GM18511 (cell line): ENCODE results near the gene PSMD8.

ENCODE experiments used
- ATAC-seq: cut with Tn5 transposase; IDR thresholded peaks from one replicate; pipeline ENCODE4 v1.9.1; 2021; ENCODE audit warnings: mild to moderate bottlenecking, moderate library complexity; ENCODE audit not compliant: unreplicated experiment

Gene PSMD8

GRCh38 chr19:38386971-38387549 lies 12.7 kb downstream of the PSMD8 start:
- ATAC-seq: peak; percentile 23

DNA sequence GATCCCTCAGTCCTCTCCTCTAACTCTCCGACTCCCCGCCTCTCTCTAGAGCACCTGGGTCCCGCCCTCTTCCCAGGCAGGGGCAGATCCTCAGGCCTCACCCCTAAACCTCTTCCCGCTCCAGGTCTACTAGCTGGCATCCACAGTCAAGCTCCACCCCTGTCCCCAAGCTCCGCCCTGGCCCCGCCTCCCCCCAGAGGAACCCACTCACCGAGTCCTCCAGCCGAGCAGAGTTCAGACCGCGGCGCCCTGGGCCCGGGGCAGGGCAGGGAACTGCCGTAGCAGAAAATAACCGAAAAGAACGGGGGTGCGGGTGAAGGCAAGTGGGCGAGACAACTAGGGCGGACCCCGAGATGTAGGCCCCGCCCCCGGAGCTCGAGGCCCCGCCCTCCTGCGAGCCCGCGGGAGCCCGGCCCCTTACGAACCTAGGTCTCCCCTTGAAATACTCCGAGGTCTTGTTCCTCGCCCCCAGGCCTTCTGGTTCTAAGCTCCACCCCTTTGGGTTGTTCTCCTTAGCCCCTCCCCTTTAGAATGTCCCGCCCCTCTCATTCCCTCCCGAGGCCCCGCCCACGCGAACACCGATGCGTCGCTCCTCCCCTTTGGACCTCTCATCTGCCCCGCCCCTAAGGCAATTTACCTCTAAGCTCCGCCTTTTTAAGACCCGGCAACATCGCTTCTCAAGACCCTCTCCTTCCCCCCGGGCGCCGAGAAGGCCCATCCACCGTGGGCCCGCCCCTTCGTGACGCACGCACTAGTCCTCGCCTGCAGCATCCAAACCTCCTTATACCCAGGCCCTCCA lies 13.4 kb downstream of the PSMD8 start, which contains the start of gene GGN:
GGN (minus strand) TSS at position 485 of the 799 bp plus-strand sequence. CDS start 773 bp downstream, outside the sequence.
- ATAC-seq: peak; percentile 52

- ATAC-seq: no peak
These were observed 14.2 kb downstream of the PSMD8 start, which contains the start of gene SPRED3 for GRCh38 chr19:38388349-38389100. SPRED3 (plus strand) TSS chr19:38388697; CDS start chr19:38390303, 1,606 bp downstream.

DNA sequence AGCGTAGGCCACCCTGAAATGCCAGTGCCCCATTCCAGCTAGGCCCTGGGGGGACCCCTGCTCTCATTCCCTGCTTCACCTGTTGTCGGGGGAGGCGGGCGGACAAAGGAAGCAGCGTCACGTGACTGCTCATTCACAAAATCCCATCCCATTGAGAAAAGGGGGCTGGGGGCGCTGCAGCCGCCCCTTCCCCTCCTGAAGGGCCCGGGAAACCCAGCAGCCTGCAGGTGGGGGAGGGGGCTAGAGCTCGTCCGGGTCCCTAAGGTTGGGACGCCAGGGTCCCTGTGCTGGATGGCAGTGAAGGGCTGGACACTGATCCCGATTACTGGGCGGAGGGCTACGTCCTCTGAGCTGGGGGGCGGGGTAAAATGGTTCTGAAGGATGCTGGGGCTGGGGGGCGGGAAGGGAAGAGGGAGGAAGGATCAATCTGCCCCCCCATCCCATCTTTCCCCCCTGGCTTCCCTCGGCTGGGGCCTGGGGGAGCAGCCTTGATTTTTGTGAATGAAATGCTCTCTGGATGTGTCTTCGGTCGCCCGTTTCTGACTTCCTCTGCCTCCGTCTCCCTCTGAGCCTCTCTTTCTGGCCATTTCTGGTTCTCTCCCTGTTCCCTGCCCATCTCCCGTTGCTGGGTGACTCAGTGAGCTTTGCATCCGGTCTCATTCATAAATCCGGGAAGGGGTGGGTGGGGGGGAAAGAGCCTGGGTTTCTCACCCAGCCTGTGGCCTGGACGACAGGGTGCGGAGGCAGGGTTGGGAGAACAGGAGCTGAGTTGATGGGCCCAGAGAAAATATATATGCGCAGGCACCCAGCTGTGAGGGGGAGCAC lies 14.9 kb downstream of the PSMD8 start:
- no peak for ATAC-seq

GRCh38 chr19:38389957-38390924 lies 15.9 kb downstream of the PSMD8 start:
- ATAC-seq: no peak

DNA sequence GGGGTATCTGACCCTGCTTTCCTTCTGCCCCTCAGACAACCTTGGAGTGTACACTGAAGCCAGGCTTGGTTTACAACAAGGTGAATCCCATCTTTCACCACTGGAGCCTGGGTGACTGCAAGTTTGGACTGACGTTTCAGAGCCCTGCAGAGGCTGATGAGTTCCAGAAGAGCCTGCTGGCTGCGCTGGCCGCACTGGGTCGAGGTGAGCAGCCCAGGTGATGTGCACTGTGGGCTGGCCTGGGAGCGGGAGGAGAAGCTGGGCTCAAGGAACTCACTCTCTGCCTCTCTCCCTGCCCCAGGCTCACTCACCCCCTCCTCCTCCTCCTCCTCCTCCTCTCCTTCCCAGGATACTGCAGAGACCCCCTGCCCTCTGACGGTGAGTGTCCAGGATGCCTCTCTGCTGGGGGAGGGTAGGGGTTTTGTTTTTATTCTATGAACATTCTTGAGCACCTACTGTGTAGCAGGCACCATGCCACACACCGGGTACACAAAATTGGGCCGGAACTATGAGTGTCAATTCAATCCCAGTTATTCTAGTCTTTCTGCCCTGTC lies 17.6 kb downstream of the PSMD8 start:
- ATAC-seq: no peak

DNA sequence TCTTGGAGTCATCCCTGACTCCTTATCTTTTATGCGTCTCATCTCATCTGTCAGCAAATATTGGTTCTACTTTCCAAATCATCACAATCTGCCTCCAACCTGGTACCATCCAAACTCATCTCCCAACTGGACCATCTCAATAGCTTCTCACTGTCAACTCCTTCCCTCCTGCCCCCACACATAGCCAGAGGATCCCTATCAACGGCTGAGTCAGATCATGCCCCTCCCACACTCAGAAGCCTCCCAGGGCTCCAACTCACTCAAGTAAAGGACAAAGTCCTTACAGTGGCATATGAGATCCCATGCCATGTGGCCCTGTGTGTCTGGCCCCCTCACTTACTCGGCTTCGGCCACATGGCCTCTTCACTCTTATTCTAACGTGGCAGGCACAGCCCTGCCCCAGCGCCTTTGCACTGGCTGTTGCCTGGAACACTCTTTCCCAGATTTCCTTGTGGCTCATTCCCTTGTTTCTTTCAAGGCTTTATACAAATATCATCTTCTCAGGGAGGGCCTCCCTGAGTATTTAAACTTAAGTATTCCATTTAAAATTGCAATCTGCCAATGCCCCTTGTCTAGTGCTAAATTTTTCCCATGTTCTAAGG lies 18.4 kb downstream of the PSMD8 start:
- no peak for ATAC-seq

DNA sequence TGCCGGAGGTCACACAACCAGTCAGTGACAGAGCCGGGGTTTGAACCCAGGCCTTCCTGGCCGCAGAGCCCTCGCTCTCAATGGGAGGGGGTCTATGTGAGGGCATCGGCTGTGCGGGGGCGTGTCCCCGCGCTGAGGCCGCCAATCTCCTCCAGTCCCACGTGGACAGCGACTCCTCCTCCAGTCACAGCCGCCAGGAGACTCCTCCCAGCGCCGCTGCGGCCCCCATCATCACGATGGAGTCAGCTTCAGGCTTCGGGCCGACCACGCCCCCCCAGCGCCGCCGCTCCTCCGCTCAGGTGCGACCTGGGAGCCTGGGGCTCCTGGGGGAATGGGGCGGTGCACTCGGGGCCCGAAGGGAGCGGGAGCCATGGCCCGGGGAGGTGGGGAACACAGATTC lies 20.1 kb downstream of the PSMD8 start:
- no peak for ATAC-seq

DNA sequence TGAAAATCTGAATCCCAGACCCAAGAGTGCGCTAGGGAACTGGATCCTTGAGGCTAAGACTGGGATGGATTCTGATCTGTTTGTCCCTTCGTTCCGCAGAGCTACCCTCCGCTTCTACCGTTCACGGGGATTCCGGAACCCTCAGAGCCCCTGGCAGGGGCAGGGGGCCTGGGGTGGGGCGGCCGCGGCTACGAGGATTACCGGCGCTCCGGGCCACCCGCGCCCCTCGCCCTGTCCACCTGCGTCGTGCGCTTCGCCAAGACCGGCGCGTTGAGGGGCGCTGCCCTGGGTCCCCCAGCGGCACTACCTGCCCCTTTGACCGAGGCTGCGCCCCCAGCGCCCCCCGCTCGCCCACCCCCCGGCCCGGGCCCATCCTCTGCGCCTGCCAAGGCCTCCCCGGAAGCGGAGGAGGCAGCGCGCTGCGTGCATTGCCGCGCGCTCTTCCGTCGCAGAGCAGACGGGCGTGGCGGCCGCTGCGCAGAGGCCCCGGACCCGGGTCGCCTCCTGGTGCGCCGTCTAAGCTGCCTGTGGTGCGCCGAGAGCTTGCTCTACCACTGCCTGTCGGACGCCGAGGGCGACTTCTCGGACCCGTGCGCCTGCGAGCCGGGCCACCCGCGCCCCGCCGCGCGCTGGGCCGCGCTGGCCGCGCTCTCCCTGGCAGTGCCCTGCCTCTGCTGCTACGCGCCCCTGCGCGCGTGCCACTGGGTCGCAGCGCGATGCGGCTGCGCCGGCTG lies 21.2 kb downstream of the PSMD8 start:
- no peak for ATAC-seq

DNA sequence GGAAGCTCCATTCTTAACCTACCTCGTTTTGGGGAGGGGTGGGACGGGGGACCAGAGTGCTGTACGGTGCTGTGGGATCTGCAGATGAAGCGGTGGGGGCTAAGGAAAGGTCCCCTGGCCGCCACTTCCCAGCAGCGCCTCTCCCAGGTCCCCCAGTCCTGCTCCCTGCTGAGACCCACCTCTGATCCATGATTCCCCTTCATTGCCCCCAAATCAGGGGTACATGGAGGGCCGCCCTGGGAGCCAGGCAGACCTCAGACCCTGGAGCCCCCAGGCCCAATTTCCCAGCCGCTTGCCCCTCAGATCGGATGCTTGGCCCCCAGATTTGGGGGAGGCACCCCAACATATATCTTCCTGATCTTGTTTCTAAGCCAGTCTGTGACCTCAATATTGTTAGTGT lies 24.7 kb downstream of the PSMD8 start:
- no peak for ATAC-seq

- ATAC-seq: no peak
These were observed 25.2 kb downstream of the PSMD8 start for GRCh38 chr19:38399537-38399936.

DNA sequence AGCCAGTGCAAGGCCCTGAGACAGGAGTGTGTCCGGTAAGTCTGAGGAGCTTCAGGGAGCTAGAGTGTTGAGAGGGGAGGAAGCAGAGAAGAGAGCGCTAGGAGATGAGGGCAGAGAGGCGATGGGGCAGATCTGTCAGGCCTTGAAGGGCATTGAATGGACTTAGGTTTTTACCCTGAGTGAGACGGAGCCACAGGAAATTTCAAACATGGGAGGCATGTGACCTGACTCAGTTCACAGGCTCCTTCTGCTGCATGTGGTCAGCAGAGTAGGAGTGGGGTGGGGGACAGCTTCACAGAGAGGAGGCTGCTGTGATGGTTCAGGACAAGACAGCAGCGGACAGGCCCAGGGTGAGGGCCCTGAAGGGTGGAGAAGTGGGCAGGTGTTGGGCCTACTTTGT lies 26.0 kb downstream of the PSMD8 start:
- no peak for ATAC-seq

GRCh38 chr19:38401148-38401547 lies 26.8 kb downstream of the PSMD8 start:
- no peak for ATAC-seq

DNA sequence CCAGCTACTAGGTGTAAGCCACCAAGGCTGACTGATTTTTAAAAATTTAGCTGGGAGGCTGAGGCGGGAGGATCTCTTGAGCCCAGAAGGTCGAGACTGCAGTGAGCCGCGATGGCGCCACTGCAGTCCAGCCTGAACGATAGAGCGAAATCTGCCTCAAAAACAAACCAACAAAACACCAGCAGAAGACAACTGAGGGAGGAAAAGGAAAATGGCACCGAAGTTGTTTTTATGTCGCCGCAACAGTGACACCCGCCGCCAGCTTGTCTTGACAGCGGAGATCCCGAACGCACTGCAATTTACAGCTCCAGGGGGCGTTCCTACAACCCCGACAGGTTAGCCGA lies 28.2 kb downstream of the PSMD8 start:
- peak; percentile 10 for ATAC-seq

- ATAC-seq: peak; percentile 95
These were observed 28.8 kb downstream of the PSMD8 start, which contains the start of gene FAM98C for GRCh38 chr19:38402967-38403674. FAM98C (plus strand) TSS chr19:38403093; CDS start chr19:38403154, 61 bp downstream.

DNA sequence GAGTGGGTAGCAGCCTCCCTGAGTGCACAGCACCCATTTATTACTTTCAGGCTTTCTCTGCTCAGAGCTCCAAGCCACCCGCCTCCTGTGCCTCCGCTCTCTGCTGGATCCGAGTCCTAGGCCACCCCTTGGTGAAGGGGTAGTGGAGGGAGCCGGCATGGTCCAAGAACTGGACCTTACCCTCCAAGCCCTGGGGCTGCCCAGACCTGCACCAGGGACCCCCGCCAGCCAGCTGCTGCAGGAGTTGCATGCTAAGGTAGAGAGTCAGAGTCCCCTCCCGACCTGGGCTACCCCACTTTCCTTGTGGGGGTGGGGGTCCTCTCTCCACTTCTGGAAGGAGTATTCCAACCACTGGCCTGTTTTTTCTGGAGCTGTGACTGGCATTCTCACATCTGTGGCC lies 30.5 kb downstream of the PSMD8 start:
- no peak for ATAC-seq

GRCh38 chr19:38405276-38405675 lies 30.9 kb downstream of the PSMD8 start:
- ATAC-seq: no peak
